Large intestine (tissue), 3 donors: ENCODE measurements around the gene KRT78. TPM values are rescaled to one million over a fixed set of nuclear protein-coding genes. Genes with fewer than 3 reads are reported as not detected.

Source experiments
- DNase-seq, 2 donors: peaks; one replicate each; pipeline versions ENCODE4 v3.0.0 to v3.0.0-alpha.2; 2013
- H3K27ac ChIP-seq: one replicate; pipeline ENCODE4 v1.5.1; 2013; ENCODE audit warnings: low read length
- H3K27me3 ChIP-seq: 2 replicates; pipeline ENCODE4 v1.6.1; 2013; ENCODE audit warnings: low read length; ENCODE audit not compliant: control insufficient read depth, insufficient read depth
- H3K36me3 ChIP-seq: 2 replicates; pipeline ENCODE4 v1.6.1; 2013; ENCODE audit warnings: low read length; ENCODE audit not compliant: control insufficient read depth, insufficient read depth
- H3K4me1 ChIP-seq: one replicate; pipeline ENCODE4 v1.6.1; 2013; ENCODE audit warnings: low read length; ENCODE audit not compliant: control insufficient read depth, insufficient read depth
- H3K4me3 ChIP-seq: one replicate; pipeline ENCODE4 v1.5.1; 2013; ENCODE audit warnings: low read length
- H3K9me3 ChIP-seq: one replicate; pipeline ENCODE4 v1.6.1; 2013; ENCODE audit warnings: mild to moderate bottlenecking, low read depth, low read length, moderate library complexity; ENCODE audit not compliant: control insufficient read depth
- WGBS: methylation state at CpG from one replicate; pipeline ENCODE4 v1.1.5; 2013; ENCODE audit warnings: low lambda C conversion rate; ENCODE audit not compliant: insufficient coverage; 5-methylcytosine and 5-hydroxymethylcytosine counted together
- polyA plus RNA-seq: library from polyadenylated mRNA; unstranded; fragments of 120-200 nt; gene quantifications from one replicate; pipeline ENCODE4 v1.2.1, GENCODE V29; 2013

Gene KRT78
- polyA plus RNA-seq, 1 donor: not detected

- no peaks in the 10 kb centered on the region for H3K4me1 ChIP-seq
- no peak overlapping the region for H3K27ac ChIP-seq
- no peaks in the 10 kb centered on the region for H3K9me3 ChIP-seq
- no CpG with 5 or more reads among the region's 6 CpGs for WGBS
- no peaks in the 10 kb centered on the region for H3K36me3 ChIP-seq
- H3K27me3 ChIP-seq: peaks cover 2% of the 10 kb centered on the region
- no peak overlapping the region for H3K4me3 ChIP-seq
- no peak for DNase-seq
These were observed 46.4 kb downstream of the KRT78 start for GRCh38 chr12:52802442-52802841.

GRCh38 chr12:52801773-52802172 lies 47.0 kb downstream of the KRT78 start:
- peaks cover 4% of the 10 kb centered on the region for H3K27me3 ChIP-seq
- H3K4me3 ChIP-seq: no peak overlapping the region
- no peak for DNase-seq
- no peaks in the 10 kb centered on the region for H3K9me3 ChIP-seq
- WGBS: no CpG with 5 or more reads among the region's 3 CpGs
- H3K27ac ChIP-seq: no peak overlapping the region
- no peaks in the 10 kb centered on the region for H3K36me3 ChIP-seq
- H3K4me1 ChIP-seq: no peaks in the 10 kb centered on the region

GRCh38 chr12:52800259-52800917 lies 48.4 kb downstream of the KRT78 start:
- Histone ChIP-seq H3K36me3 (no peaks in the 10 kb centered on the region), H3K4me1 (no peaks in the 10 kb centered on the region), H3K4me3 (no peak overlapping the region), H3K27ac (no peak overlapping the region), H3K27me3 (peaks cover 4% of the 10 kb centered on the region), H3K9me3 (no peaks in the 10 kb centered on the region)
- no CpG with 5 or more reads among the region's 1 CpG for WGBS
- no peak for DNase-seq

- H3K9me3 ChIP-seq: no peaks in the 10 kb centered on the region
- no peak for DNase-seq
- peaks cover 5% of the 10 kb centered on the region for H3K27me3 ChIP-seq
- WGBS: no CpG with 5 or more reads among the region's 5 CpGs
- no peaks in the 10 kb centered on the region for H3K4me1 ChIP-seq
- no peak overlapping the region for H3K4me3 ChIP-seq
- H3K36me3 ChIP-seq: no peaks in the 10 kb centered on the region
- no peak overlapping the region for H3K27ac ChIP-seq
These were observed 49.1 kb downstream of the KRT78 start for GRCh38 chr12:52799505-52800211.

GRCh38 chr12:52798671-52799504 lies 49.9 kb downstream of the KRT78 start:
- Histone ChIP-seq H3K4me3 (no peak overlapping the region), H3K9me3 (no peaks in the 10 kb centered on the region), H3K4me1 (no peaks in the 10 kb centered on the region), H3K36me3 (no peaks in the 10 kb centered on the region), H3K27me3 (peaks cover 12% of the 10 kb centered on the region), H3K27ac (no peak overlapping the region)
- no peak for DNase-seq
- WGBS: 67% methylated on average over 3 of the region's 7 CpGs

- H3K27ac ChIP-seq: no peak overlapping the region
- peaks cover 14% of the 10 kb centered on the region for H3K27me3 ChIP-seq
- no peaks in the 10 kb centered on the region for H3K4me1 ChIP-seq
- no peaks in the 10 kb centered on the region for H3K9me3 ChIP-seq
- no peaks in the 10 kb centered on the region for H3K36me3 ChIP-seq
- WGBS: no CpG with 5 or more reads among the region's 4 CpGs
- DNase-seq: no peak
- H3K4me3 ChIP-seq: no peak overlapping the region
These were observed 50.7 kb downstream of the KRT78 start for GRCh38 chr12:52798003-52798670.

GRCh38 chr12:52797529-52797894 lies 51.3 kb downstream of the KRT78 start:
- Histone ChIP-seq H3K27me3 (peaks cover 19% of the 10 kb centered on the region), H3K27ac (no peak overlapping the region), H3K4me1 (no peaks in the 10 kb centered on the region), H3K36me3 (no peaks in the 10 kb centered on the region), H3K4me3 (no peak overlapping the region), H3K9me3 (no peaks in the 10 kb centered on the region)
- no peak for DNase-seq

GRCh38 chr12:52796839-52797528 lies 51.8 kb downstream of the KRT78 start:
- no peak for DNase-seq
- Histone ChIP-seq H3K36me3 (no peaks in the 10 kb centered on the region), H3K27ac (no peak overlapping the region), H3K9me3 (no peaks in the 10 kb centered on the region), H3K27me3 (peaks cover 21% of the 10 kb centered on the region), H3K4me3 (no peak overlapping the region), H3K4me1 (no peaks in the 10 kb centered on the region)
- no CpG with 5 or more reads among the region's 3 CpGs for WGBS

GRCh38 chr12:52796429-52796794 lies 52.4 kb downstream of the KRT78 start:
- Histone ChIP-seq H3K4me1 (no peaks in the 10 kb centered on the region), H3K27me3 (peaks cover 21% of the 10 kb centered on the region), H3K9me3 (no peaks in the 10 kb centered on the region), H3K27ac (no peak overlapping the region), H3K4me3 (no peak overlapping the region), H3K36me3 (no peaks in the 10 kb centered on the region)
- WGBS: no CpG with 5 or more reads among the region's 3 CpGs
- no peak for DNase-seq
